Measurements from ENCODE around the gene ANKRD12. TPM values are rescaled to one million over a fixed set of nuclear protein-coding genes. Genes with fewer than 3 reads are reported as not detected.
"Not testable (repeated sequence)": the region's sequence is repeated elsewhere in the genome, so short reads cannot be mapped to it uniquely, and the experiment has no call there.

ANKRD12 gene
- total RNA-seq, 1 experiment from 2014 or later, result 19.1 TPM

- Histone ChIP-seq H2AFZ (ENCODE audit: low read length) (peak overlapping the region; percentile 47; the same call in 1 of the 2 replicates), H3K9me2 (replicated peaks; ENCODE audit: low read length) (no peaks in the 10 kb centered on the region), H3K9me3 (ENCODE audit: low read length) (no peaks in the 10 kb centered on the region), H3F3A (ENCODE audit: low read length, unreplicated experiment) (no peaks in the 10 kb centered on the region), H3K79me2 (ENCODE audit: low read length) (no peaks in the 10 kb centered on the region), H3K4me1 (ENCODE audit: insufficient read depth, low read length) (peaks cover 28% of the 10 kb centered on the region), H3K27me3 (ENCODE audit: low read length) (no peaks in the 10 kb centered on the region), H3K36me3 (ENCODE audit: low read depth, low read length) (no peaks in the 10 kb centered on the region), H3K9ac (ENCODE audit: low read length) (no peak overlapping the region), H3K27ac (ENCODE audit: low read length) (peak overlapping the region; percentile 33), H3K4me3 (ENCODE audit: low read length) (no peak overlapping the region), H4K20me1 (ENCODE audit: low read length) (no peaks in the 10 kb centered on the region), H3K4me2 (ENCODE audit: low read length) (no peak overlapping the region)
- TF ChIP-seq EZH2 (IDR thresholded peaks at IDR 0.05; ENCODE audit: low read length, unreplicated experiment) (no peak), EZH2phosphoT487 (IDR thresholded peaks at IDR 0.05; ENCODE audit: borderline replicate concordance, low read length) (no peak)
- TF ChIP-seq, protein P1, sequence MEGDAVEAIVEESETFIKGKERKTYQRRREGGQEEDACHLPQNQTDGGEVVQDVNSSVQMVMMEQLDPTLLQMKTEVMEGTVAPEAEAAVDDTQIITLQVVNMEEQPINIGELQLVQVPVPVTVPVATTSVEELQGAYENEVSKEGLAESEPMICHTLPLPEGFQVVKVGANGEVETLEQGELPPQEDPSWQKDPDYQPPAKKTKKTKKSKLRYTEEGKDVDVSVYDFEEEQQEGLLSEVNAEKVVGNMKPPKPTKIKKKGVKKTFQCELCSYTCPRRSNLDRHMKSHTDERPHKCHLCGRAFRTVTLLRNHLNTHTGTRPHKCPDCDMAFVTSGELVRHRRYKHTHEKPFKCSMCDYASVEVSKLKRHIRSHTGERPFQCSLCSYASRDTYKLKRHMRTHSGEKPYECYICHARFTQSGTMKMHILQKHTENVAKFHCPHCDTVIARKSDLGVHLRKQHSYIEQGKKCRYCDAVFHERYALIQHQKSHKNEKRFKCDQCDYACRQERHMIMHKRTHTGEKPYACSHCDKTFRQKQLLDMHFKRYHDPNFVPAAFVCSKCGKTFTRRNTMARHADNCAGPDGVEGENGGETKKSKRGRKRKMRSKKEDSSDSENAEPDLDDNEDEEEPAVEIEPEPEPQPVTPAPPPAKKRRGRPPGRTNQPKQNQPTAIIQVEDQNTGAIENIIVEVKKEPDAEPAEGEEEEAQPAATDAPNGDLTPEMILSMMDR (conservative IDR thresholded peaks at IDR 0.05; ENCODE audit: low read depth, low read length), result no peak
- CTCF ChIA-PET, result no interaction called here
- intact Hi-C loops (cut with micrococcal nuclease), result no loop called here
- POLR2A ChIA-PET (ENCODE audit: unreplicated experiment), result interaction anchor here (0.7 kb wide), 1 partner anchor 43 kb away, joined by 12 read pairs; no protein-coding TSS in a partner anchor
- DNase-seq (peak; percentile 46), ATAC-seq (peak; percentile 43)
- no TSS peak for BruUV-seq (replicated peaks)
Measured at GRCh38 chr18:9092665-9093064, 43.9 kb upstream of the ANKRD12 start.

DNA sequence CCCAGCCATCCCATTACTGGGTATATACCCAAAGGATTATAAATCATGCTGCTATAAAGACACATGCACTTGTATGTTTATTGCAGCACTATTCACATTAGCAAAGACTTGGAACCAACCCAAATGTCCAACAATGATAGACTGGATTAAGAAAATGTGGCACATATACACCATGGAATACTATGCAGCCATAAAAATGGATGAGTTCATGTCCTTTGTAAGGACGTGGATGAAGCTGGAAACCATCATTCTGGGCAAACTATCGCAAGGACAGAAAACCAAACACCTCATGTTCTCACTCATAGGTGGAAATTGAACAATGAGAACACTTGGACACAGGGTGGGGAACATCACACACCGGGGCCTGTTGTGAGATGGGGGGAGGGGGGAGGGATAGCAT lies 43.5 kb upstream of the ANKRD12 start:
- H4K20me1 ChIP-seq (ENCODE audit: low read length); intact Hi-C loops (cut with micrococcal nuclease); H3K9me2 ChIP-seq (replicated peaks; ENCODE audit: low read length); BruUV-seq (replicated peaks); H3K9ac ChIP-seq (ENCODE audit: low read length); POLR2A ChIA-PET (ENCODE audit: unreplicated experiment); H3K9me3 ChIP-seq (ENCODE audit: low read length); H3K36me3 ChIP-seq (ENCODE audit: low read depth, low read length); DNase-seq; H3F3A ChIP-seq (ENCODE audit: low read length, unreplicated experiment); ATAC-seq; H3K27me3 ChIP-seq (ENCODE audit: low read length); H2AFZ ChIP-seq (ENCODE audit: low read length); H3K4me3 ChIP-seq (ENCODE audit: low read length); H3K79me2 ChIP-seq (ENCODE audit: low read length); H3K4me2 ChIP-seq (ENCODE audit: low read length): not testable (repeated sequence)
- H3K4me1 ChIP-seq (ENCODE audit: insufficient read depth, low read length), result peaks cover 28% of the 10 kb centered on the region
- H3K27ac ChIP-seq (ENCODE audit: low read length), result peak overlapping the region; percentile 33; the same call in 1 of the 2 replicates
- CTCF ChIA-PET, result interaction anchor here (0.7 kb wide), 1 partner anchor 701 kb away, joined by 3 read pairs; no protein-coding TSS in a partner anchor

GRCh38 chr18:9094307-9095226 lies 42.0 kb upstream of the ANKRD12 start:
- Histone ChIP-seq H3K9ac (ENCODE audit: low read length) (peak overlapping the region; percentile 46), H3K9me3 (ENCODE audit: low read length) (no peaks in the 10 kb centered on the region), H4K20me1 (ENCODE audit: low read length) (no peaks in the 10 kb centered on the region), H3K27me3 (ENCODE audit: low read length) (no peaks in the 10 kb centered on the region), H3K36me3 (ENCODE audit: low read depth, low read length) (no peaks in the 10 kb centered on the region), H3F3A (ENCODE audit: low read length, unreplicated experiment) (no peaks in the 10 kb centered on the region), H3K4me2 (ENCODE audit: low read length) (peak overlapping the region; percentile 53), H2AFZ (ENCODE audit: low read length) (peak overlapping the region; percentile 17; the same call in 1 of the 2 replicates), H3K27ac (ENCODE audit: low read length) (peak overlapping the region; percentile 88), H3K79me2 (ENCODE audit: low read length) (no peaks in the 10 kb centered on the region), H3K9me2 (replicated peaks; ENCODE audit: low read length) (no peaks in the 10 kb centered on the region), H3K4me3 (ENCODE audit: low read length) (no peak overlapping the region; the same call in 1 of the 2 replicates), H3K4me1 (ENCODE audit: insufficient read depth, low read length) (peaks cover 28% of the 10 kb centered on the region)
- no peak for TF ChIP-seq EZH2 (IDR thresholded peaks at IDR 0.05; ENCODE audit: low read length, unreplicated experiment)
- ChIA-PET POLR2A (ENCODE audit: unreplicated experiment) (interaction anchor here (0.6 kb wide), 1 partner anchor 21 kb away, joined by 3 read pairs; no protein-coding TSS in a partner anchor), CTCF (interaction anchor here (1.0 kb wide), 1 partner anchor 10 kb away, joined by 4 read pairs; no protein-coding TSS in a partner anchor)
- ATAC-seq (peak; percentile 88), DNase-seq (peak; percentile 84)
- no TSS peak for BruUV-seq (replicated peaks)
- intact Hi-C loops (cut with micrococcal nuclease), result loop anchor here (1.0 to 2.0 kb wide), 2 partner anchors 8 to 42 kb away; partner anchors contain the start of genes ANKRD12 and NDUFV2
